ENCODE measurements around the gene STRIP2.

DNA sequence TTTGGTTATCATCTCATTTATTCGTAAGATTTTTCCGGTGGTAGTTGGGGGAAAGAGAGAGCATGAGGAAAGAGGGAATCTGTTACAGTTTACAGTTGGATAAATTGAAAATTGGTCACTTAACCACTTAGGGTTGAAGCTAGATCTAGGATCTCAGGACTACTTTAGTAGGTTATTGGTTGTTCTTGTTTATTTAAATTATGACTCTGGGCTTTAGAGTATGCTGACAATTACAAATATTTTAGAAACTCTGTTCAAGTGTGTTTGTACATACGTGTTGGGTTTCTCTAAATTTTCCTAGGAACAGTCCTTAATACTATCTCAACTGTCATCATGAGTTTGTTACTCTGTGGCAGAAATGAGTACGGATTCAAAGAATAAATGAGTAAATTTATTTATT, 48.6 kb upstream of the STRIP2 start:
- TF ChIP-seq MAX (IDR thresholded peaks at IDR 0.05): no peak
- TF ChIP-seq, protein P1, sequence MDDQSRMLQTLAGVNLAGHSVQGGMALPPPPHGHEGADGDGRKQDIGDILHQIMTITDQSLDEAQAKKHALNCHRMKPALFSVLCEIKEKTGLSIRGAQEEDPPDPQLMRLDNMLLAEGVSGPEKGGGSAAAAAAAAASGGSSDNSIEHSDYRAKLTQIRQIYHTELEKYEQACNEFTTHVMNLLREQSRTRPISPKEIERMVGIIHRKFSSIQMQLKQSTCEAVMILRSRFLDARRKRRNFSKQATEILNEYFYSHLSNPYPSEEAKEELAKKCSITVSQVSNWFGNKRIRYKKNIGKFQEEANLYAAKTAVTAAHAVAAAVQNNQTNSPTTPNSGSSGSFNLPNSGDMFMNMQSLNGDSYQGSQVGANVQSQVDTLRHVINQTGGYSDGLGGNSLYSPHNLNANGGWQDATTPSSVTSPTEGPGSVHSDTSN (CRISPR knock-in tag; IDR thresholded peaks at IDR 0.05; ENCODE audit: borderline replicate concordance): no peak
- TF ChIP-seq, protein P2, sequence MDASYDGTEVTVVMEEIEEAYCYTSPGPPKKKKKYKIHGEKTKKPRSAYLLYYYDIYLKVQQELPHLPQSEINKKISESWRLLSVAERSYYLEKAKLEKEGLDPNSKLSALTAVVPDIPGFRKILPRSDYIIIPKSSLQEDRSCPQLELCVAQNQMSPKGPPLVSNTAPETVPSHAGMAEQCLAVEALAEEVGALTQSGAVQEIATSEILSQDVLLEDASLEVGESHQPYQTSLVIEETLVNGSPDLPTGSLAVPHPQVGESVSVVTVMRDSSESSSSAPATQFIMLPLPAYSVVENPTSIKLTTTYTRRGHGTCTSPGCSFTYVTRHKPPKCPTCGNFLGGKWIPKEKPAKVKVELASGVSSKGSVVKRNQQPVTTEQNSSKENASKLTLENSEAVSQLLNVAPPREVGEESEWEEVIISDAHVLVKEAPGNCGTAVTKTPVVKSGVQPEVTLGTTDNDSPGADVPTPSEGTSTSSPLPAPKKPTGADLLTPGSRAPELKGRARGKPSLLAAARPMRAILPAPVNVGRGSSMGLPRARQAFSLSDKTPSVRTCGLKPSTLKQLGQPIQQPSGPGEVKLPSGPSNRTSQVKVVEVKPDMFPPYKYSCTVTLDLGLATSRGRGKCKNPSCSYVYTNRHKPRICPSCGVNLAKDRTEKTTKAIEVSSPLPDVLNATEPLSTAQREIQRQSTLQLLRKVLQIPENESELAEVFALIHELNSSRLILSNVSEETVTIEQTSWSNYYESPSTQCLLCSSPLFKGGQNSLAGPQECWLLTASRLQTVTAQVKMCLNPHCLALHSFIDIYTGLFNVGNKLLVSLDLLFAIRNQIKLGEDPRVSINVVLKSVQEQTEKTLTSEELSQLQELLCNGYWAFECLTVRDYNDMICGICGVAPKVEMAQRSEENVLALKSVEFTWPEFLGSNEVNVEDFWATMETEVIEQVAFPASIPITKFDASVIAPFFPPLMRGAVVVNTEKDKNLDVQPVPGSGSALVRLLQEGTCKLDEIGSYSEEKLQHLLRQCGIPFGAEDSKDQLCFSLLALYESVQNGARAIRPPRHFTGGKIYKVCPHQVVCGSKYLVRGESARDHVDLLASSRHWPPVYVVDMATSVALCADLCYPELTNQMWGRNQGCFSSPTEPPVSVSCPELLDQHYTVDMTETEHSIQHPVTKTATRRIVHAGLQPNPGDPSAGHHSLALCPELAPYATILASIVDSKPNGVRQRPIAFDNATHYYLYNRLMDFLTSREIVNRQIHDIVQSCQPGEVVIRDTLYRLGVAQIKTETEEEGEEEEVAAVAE (CRISPR knock-in tag; IDR thresholded peaks at IDR 0.05; ENCODE audit: borderline replicate concordance): no peak
- no peak for TF ChIP-seq ZNF350 (CRISPR knock-in tag; IDR thresholded peaks at IDR 0.05; ENCODE audit: borderline replicate concordance, low read depth)
- no peak for TF ChIP-seq ZNF335 (CRISPR knock-in tag; IDR thresholded peaks at IDR 0.05)
- TF ChIP-seq JUN (CRISPR knock-in tag; IDR thresholded peaks at IDR 0.05): no peak
